ENCODE measurements around the gene CDC27. TPM values are rescaled to one million over a fixed set of nuclear protein-coding genes. Genes with fewer than 3 reads are reported as not detected.

The CDC27 gene
- polyA plus RNA-seq (70.8 to 95.6 TPM (median 94.0 TPM) in 3 replicates), polyA minus RNA-seq (81.4 to 257 TPM (median 172 TPM) in 3 replicates)
- polyA plus RNA-seq (2011; ENCODE audit: low read depth) = 15.4 TPM
- 48.6 and 93.0 TPM in 2 replicates for polyA plus RNA-seq (2011; cell fraction: cytosol; rRNA removed)
- polyA plus RNA-seq (2011; cell fraction: nucleus; rRNA removed) = 70.8 TPM in 2 replicates
- polyA plus RNA-seq (2012; ENCODE audit: low replicate concordance) = 25.2 and 74.5 TPM in 2 replicates
- polyA minus RNA-seq (2011; cell fraction: cytosol; rRNA and poly(A)+ RNA removed) = 87.5 TPM
- polyA minus RNA-seq (2011; cell fraction: nucleus; rRNA and poly(A)+ RNA removed) = 45.7 and 98.0 TPM in 2 replicates

DNA sequence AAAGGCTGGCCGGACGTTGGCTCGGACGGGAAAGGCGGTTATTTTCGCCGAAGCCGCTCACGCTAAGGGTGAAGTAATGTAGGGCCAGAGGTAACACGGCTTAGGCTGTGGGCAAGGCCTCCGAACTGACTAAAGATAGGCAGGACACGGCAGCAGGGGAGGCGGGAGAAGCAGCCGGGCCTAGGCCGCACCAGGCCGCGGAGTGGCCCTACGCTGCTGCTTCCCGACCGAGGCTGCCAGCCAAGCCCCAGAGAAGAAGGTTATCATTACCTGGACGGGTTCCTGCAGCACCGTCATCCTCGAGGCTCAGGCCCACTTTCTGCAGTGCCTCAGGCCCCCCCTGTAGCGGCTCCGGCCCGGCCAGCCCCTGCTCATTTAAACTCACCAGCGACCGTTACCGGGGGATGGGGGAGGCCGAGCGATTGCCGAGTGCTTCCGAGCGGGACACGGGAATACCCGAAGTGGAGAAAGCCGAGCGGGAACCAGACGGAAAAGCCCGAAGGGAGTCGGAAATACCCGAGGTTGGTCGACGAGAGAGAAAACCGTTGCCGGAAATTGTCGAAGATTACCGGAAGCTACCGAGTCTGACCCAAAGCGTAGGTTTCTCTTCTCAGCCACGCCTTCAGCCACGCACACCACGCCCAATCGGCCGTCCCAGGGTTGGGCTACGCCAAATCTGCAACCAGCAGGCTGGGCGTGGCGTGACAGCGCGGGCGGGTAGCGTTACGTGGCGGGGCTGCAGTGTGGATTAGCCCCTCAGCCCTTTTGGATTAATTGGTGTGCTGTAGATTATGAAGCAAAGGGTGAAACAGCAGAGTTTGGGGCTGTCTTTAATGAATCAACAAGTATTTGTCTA is at the start of gene CDC27:
CDC27 (minus strand) TSS at position 420 of the 856 bp plus-strand sequence; CDS start at position 297, 123 bp downstream.
- dilution Hi-C loops (cut with MboI; ENCODE audit: extremely low pct_ligation_motif_present, low sequenced_read_pairs) = no loop called here
- Histone ChIP-seq H3K4me2 (ENCODE audit: control insufficient read depth, extremely low read depth, insufficient read depth, low read depth, low read length) (peak within 1 kb of the TSS; percentile 100), H2AFZ (ENCODE audit: control insufficient read depth, low read length) (peak within 1 kb of the TSS; percentile 97), H3K79me2 (ENCODE audit: control insufficient read depth, insufficient read depth, low read length) (peaks cover 45% of the 10 kb centered on the region), H4K20me1 (ENCODE audit: control insufficient read depth, extremely low read depth, insufficient read depth, low read length) (no peaks in the 10 kb centered on the region), H3K27ac (ENCODE audit: control insufficient read depth, insufficient read depth, low read length) (peak within 1 kb of the TSS; percentile 99), H3K9me1 (ENCODE audit: control insufficient read depth, extremely low read depth, insufficient read depth, low read length) (no peaks in the 10 kb centered on the region), H3K4me3 (ENCODE audit: control insufficient read depth in 2 of 3, extremely low read depth in 1 of 3, insufficient read depth in 2 of 3, low read depth in 1 of 3, low read length in 3 of 3) (peak within 1 kb of the TSS; percentile 84 to 98 (median 97)), H3K9me3 (ENCODE audit: control insufficient read depth, low read depth, low read length) (no peaks in the 10 kb centered on the region), H3K4me1 (ENCODE audit: control insufficient read depth, extremely low read depth, insufficient read depth, low read length) (peaks cover 4% of the 10 kb centered on the region), H3K9ac (ENCODE audit: control insufficient read depth, extremely low read depth, insufficient read depth, low read length) (peak within 1 kb of the TSS; percentile 100), H3K36me3 (ENCODE audit: control insufficient read depth in 2 of 2, extremely low read depth in 1 of 2, insufficient read depth in 2 of 2, low read length in 2 of 2) (peaks cover 0 to 1% of the 10 kb centered on the region in 2 experiments), H3K27me3 (ENCODE audit: control insufficient read depth, extremely low read depth, insufficient read depth, low read length) (no peaks in the 10 kb centered on the region)
- DNase-seq (ENCODE audit: low read depth, low spot score) (peak; percentile 81), FAIRE-seq (peak; percentile 96)
- TF ChIP-seq EZH2 (IDR thresholded peaks at IDR 0.05; ENCODE audit: low read length) (no peak), CTCF (optimal IDR thresholded peaks at IDR 0.05 in 1 of 3, IDR thresholded peaks at IDR 0.05 in 1 of 3, conservative IDR thresholded peaks at IDR 0.05 in 1 of 3; ENCODE audit: extremely low read depth in 1 of 3, insufficient read depth in 2 of 3, low read length in 3 of 3) (no peak)

- Histone ChIP-seq H3K4me3 (ENCODE audit: control insufficient read depth in 2 of 3, extremely low read depth in 1 of 3, insufficient read depth in 2 of 3, low read depth in 1 of 3, low read length in 3 of 3) (no peak overlapping the region), H3K27ac (ENCODE audit: control insufficient read depth, insufficient read depth, low read length) (no peak overlapping the region), H3K79me2 (ENCODE audit: control insufficient read depth, insufficient read depth, low read length) (no peaks in the 10 kb centered on the region), H3K9me1 (ENCODE audit: control insufficient read depth, extremely low read depth, insufficient read depth, low read length) (no peaks in the 10 kb centered on the region), H4K20me1 (ENCODE audit: control insufficient read depth, extremely low read depth, insufficient read depth, low read length) (no peaks in the 10 kb centered on the region), H3K9ac (ENCODE audit: control insufficient read depth, extremely low read depth, insufficient read depth, low read length) (no peak overlapping the region), H3K4me1 (ENCODE audit: control insufficient read depth, extremely low read depth, insufficient read depth, low read length) (peaks cover 16% of the 10 kb centered on the region), H3K27me3 (ENCODE audit: control insufficient read depth, extremely low read depth, insufficient read depth, low read length) (peaks cover 3% of the 10 kb centered on the region), H3K36me3 (ENCODE audit: control insufficient read depth in 2 of 2, extremely low read depth in 1 of 2, insufficient read depth in 2 of 2, low read length in 2 of 2) (no peaks in the 10 kb centered on the region), H3K9me3 (ENCODE audit: control insufficient read depth, low read depth, low read length) (peaks cover 3% of the 10 kb centered on the region), H2AFZ (ENCODE audit: control insufficient read depth, low read length) (no peak overlapping the region), H3K4me2 (ENCODE audit: control insufficient read depth, extremely low read depth, insufficient read depth, low read depth, low read length) (no peak overlapping the region)
- FAIRE-seq (no peak), DNase-seq (ENCODE audit: low read depth, low spot score) (no peak)
- dilution Hi-C loops (cut with MboI; ENCODE audit: extremely low pct_ligation_motif_present, low sequenced_read_pairs) = no loop called here
- TF ChIP-seq EZH2 (IDR thresholded peaks at IDR 0.05; ENCODE audit: low read length) = no peak
- TF ChIP-seq CTCF (optimal IDR thresholded peaks at IDR 0.05 in 1 of 3, IDR thresholded peaks at IDR 0.05 in 1 of 3, conservative IDR thresholded peaks at IDR 0.05 in 1 of 3; ENCODE audit: extremely low read depth in 1 of 3, insufficient read depth in 2 of 3, low read length in 3 of 3) = no peak
Observed at GRCh38 chr17:47238321-47239010, 49.4 kb upstream of the CDC27 start.

Measured in keratinocyte (primary cell).